WTC11 (cell line): ENCODE data around the gene CCND3. TPM values are rescaled to one million over a fixed set of nuclear protein-coding genes. Genes with fewer than 3 reads are reported as not detected.

Source experiments
- ATAC-seq: fragments of 200-7000 bp; cut with Tn5 transposase; 2 replicates; pipeline ENCODE4 v1.10.0; 2021; ENCODE audit warnings: mild to moderate bottlenecking, moderate library complexity
- CTCF ChIA-PET: fragments of 300-600 bp; sonication (Branson Sonifier 250); formaldehyde crosslinking; loops from one replicate; lab custom pipeline; 2021; ENCODE audit warnings: antibody characterized with exemption; lab: Charles Lee
- POLR2A ChIA-PET: fragments of 350-600 bp; sonication (Branson Sonifier 250); formaldehyde crosslinking; loops from one replicate; lab custom pipeline; 2021; ENCODE audit warnings: antibody characterized with exemption; lab: Charles Lee
- DNase-seq: peaks from one replicate; pipeline ENCODE4 v3.0.0; 2021; ENCODE audit warnings: low spot score
- H3K27ac Mint-ChIP-seq: 2 replicates; pipeline ENCODE4 v1.8.0; 2021; ENCODE audit warnings: mixed read lengths
- H3K27me3 Mint-ChIP-seq: 2 replicates; pipeline ENCODE4 v1.8.0; 2021; ENCODE audit warnings: low read depth, mild to moderate bottlenecking, moderate library complexity, mixed read lengths
- H3K36me3 Mint-ChIP-seq: 2 replicates; pipeline ENCODE4 v1.8.0; 2021; ENCODE audit warnings: mixed read lengths
- H3K4me1 Mint-ChIP-seq: 2 replicates; pipeline ENCODE4 v1.8.0; 2022; ENCODE audit warnings: mixed read lengths
- H3K4me3 Mint-ChIP-seq: 2 replicates; pipeline ENCODE4 v1.8.0; 2021; ENCODE audit warnings: mild to moderate bottlenecking, moderate library complexity, mixed read lengths
- H3K9me3 Mint-ChIP-seq: 2 replicates; pipeline ENCODE4 v1.8.0; 2021; ENCODE audit warnings: mixed read lengths
- ATF1 ChIP-seq: sonication (generic); formaldehyde crosslinking; IDR thresholded peaks from 2 replicates; pipeline ENCODE4 v1.8.1; 2023; ENCODE audit warnings: mild to moderate bottlenecking, moderate library complexity, missing genetic modification reagents
- CBFB ChIP-seq: sonication (generic); formaldehyde crosslinking; IDR thresholded peaks from 2 replicates; pipeline ENCODE4 v1.8.1; 2022; ENCODE audit warnings: mild to moderate bottlenecking, low read depth, missing genetic modification reagents
- CDX4 ChIP-seq: fragments of 250-450 bp; sonication (Bioruptor Pico); IDR thresholded peaks from 2 replicates; pipeline ENCODE4 v1.9.0; 2021; ENCODE audit warnings: moderate library complexity, mild to moderate bottlenecking, inconsistent platforms, borderline replicate concordance
- CREB1 ChIP-seq: sonication (generic); formaldehyde crosslinking; IDR thresholded peaks from 2 replicates; pipeline ENCODE4 v1.8.0; 2023; ENCODE audit warnings: mild to moderate bottlenecking, missing genetic modification reagents
- CTCF ChIP-seq: fragments of 200-600 bp; IDR thresholded peaks from 2 replicates; pipeline ENCODE4 v1.8.0; 2022; ENCODE audit warnings: antibody characterized with exemption
- ELF4 ChIP-seq: sonication (generic); formaldehyde crosslinking; IDR thresholded peaks from 2 replicates; pipeline ENCODE4 v1.8.1; 2022; ENCODE audit warnings: low read depth, mild to moderate bottlenecking, moderate library complexity, missing genetic modification reagents
- GABPB1 ChIP-seq: sonication (generic); formaldehyde crosslinking; IDR thresholded peaks from 2 replicates; pipeline ENCODE4 v1.8.1; 2023; ENCODE audit warnings: mild to moderate bottlenecking, missing genetic modification reagents
- JAZF1 ChIP-seq: fragments of 250-450 bp; sonication (Bioruptor Pico); IDR thresholded peaks from 2 replicates; pipeline ENCODE4 v1.9.0; 2021; ENCODE audit warnings: moderate library complexity, mild to moderate bottlenecking, inconsistent platforms
- KAT7 ChIP-seq: sonication (generic); formaldehyde crosslinking; IDR thresholded peaks from 2 replicates; pipeline ENCODE4 v1.8.1; 2023; ENCODE audit warnings: missing genetic modification reagents, mild to moderate bottlenecking, borderline replicate concordance
- MXD4 ChIP-seq: fragments of 250-450 bp; sonication (Bioruptor Pico); IDR thresholded peaks from 2 replicates; pipeline ENCODE4 v1.8.0; 2021; ENCODE audit warnings: mild to moderate bottlenecking, moderate library complexity, borderline replicate concordance
- NFYB ChIP-seq: sonication (generic); formaldehyde crosslinking; conservative IDR thresholded peaks from 2 replicates; pipeline ENCODE4 v1.8.0; 2022; ENCODE audit warnings: low read depth, missing genetic modification reagents
- NR2C2 ChIP-seq: sonication (generic); formaldehyde crosslinking; IDR thresholded peaks from 2 replicates; pipeline ENCODE4 v1.8.0; 2022; ENCODE audit warnings: mild to moderate bottlenecking, missing genetic modification reagents
- PREB ChIP-seq: sonication (generic); formaldehyde crosslinking; IDR thresholded peaks from 2 replicates; pipeline ENCODE4 v1.8.1; 2022; ENCODE audit warnings: mild to moderate bottlenecking, missing genetic modification reagents, moderate library complexity, borderline replicate concordance
- SMAD4 ChIP-seq: sonication (generic); formaldehyde crosslinking; IDR thresholded peaks from 2 replicates; pipeline ENCODE4 v1.8.0; 2022; ENCODE audit warnings: mild to moderate bottlenecking, missing genetic modification reagents
- SOX15 ChIP-seq: fragments of 250-450 bp; sonication (Bioruptor Pico); IDR thresholded peaks from 2 replicates; pipeline ENCODE4 v1.9.0; 2021; ENCODE audit warnings: mild to moderate bottlenecking
- TCF7 ChIP-seq: sonication (generic); formaldehyde crosslinking; IDR thresholded peaks from 2 replicates; pipeline ENCODE4 v1.8.0; 2022; ENCODE audit warnings: mild to moderate bottlenecking, low read depth, missing genetic modification reagents, moderate library complexity
- USF1 ChIP-seq: sonication (generic); formaldehyde crosslinking; IDR thresholded peaks from 2 replicates; pipeline ENCODE4 v1.8.0; 2022; ENCODE audit warnings: mild to moderate bottlenecking, missing genetic modification reagents
- ZNF281 ChIP-seq: sonication (generic); formaldehyde crosslinking; IDR thresholded peaks from 2 replicates; pipeline ENCODE4 v1.8.0; 2023; ENCODE audit warnings: mild to moderate bottlenecking, missing genetic modification reagents
- ZNF396 ChIP-seq: fragments of 250-450 bp; sonication (Bioruptor Pico); IDR thresholded peaks from 2 replicates; pipeline ENCODE4 v1.8.0; 2021; ENCODE audit warnings: mild to moderate bottlenecking, moderate library complexity, borderline replicate concordance
- ZNF671 ChIP-seq: fragments of 250-450 bp; sonication (Bioruptor Pico); IDR thresholded peaks from 2 replicates; pipeline ENCODE4 v1.8.0; 2021; ENCODE audit warnings: mild to moderate bottlenecking
- total RNA-seq: library from RNA; stranded (reverse); gene quantifications from 3 replicates; pipeline ENCODE4 v1.2.3, GENCODE V29; 2021
- TF ChIP-seq, protein P1 (sequence below): sonication (generic); formaldehyde crosslinking; IDR thresholded peaks from 2 replicates; pipeline ENCODE4 v1.8.1; 2023; ENCODE audit warnings: mild to moderate bottlenecking, moderate library complexity, missing genetic modification reagents

Gene CCND3
- total RNA-seq, 1 experiment from 2014 or later: 33.6 TPM

DNA sequence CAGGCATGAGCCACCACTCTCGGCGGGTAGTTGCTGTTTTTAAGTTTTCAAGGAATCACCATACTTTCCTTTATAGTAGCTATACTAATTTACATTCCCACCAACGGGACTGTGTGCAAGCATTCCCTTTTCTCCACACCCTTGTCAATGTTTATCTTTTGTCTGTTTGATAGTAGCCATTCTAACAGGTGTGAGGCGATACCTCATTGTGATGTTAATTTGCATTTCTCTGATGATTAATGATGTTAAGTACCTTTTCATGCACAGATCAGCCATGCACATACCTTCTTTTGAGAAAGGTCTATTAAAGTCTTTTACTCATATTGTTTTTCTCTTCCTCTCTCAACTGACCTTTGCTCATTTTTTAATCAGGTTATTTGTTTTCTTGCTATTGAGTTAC lies 43.0 kb upstream of the CCND3 start:
- H3K27ac Mint-ChIP-seq: no peak overlapping the region
- CTCF ChIA-PET: interaction anchor here (0.6 to 0.7 kb wide), 2 partner anchors 49 to 64 kb away, joined by 4 read pairs; partner anchors contain the start of gene MED20

GRCh38 chr6:41976794-41977484 lies 35.3 kb upstream of the CCND3 start:
- ChIA-PET POLR2A (no interaction called here), CTCF (interaction anchor here (0.9 to 1.5 kb wide), 2 partner anchors 56 to 128 kb away, joined by 3 read pairs; partner anchors contain the start of gene MED20)
- H3K27ac Mint-ChIP-seq: no peak overlapping the region
- no peaks in the 10 kb centered on the region for H3K36me3 Mint-ChIP-seq
- H3K4me1 Mint-ChIP-seq: no peaks in the 10 kb centered on the region
- H3K27me3 Mint-ChIP-seq: no peaks in the 10 kb centered on the region; the same call in 1 of the 2 replicates
- peaks cover 3% of the 10 kb centered on the region for H3K9me3 Mint-ChIP-seq
- no peak overlapping the region for H3K4me3 Mint-ChIP-seq
- DNase-seq: no peak
- no peak for ATAC-seq
- TF ChIP-seq ELF4 (CRISPR knock-in tag) (no peak), NR2C2 (CRISPR knock-in tag) (no peak), ATF1 (CRISPR knock-in tag) (no peak), JAZF1 (CRISPR knock-in tag) (no peak), PREB (no peak), USF1 (no peak), TCF7 (CRISPR knock-in tag) (no peak)

More for the DNA sequence above, 43.0 kb upstream of the CCND3 start:
- POLR2A ChIA-PET: no interaction called here
- ATAC-seq (no peak), DNase-seq (no peak)
- Mint-ChIP-seq H3K4me1 (peaks cover 8% of the 10 kb centered on the region), H3K9me3 (peaks cover 3% of the 10 kb centered on the region), H3K36me3 (no peaks in the 10 kb centered on the region), H3K27me3 (no peaks in the 10 kb centered on the region), H3K4me3 (no peak overlapping the region)
- TF ChIP-seq ZNF671: no peak
- TF ChIP-seq, protein P1, sequence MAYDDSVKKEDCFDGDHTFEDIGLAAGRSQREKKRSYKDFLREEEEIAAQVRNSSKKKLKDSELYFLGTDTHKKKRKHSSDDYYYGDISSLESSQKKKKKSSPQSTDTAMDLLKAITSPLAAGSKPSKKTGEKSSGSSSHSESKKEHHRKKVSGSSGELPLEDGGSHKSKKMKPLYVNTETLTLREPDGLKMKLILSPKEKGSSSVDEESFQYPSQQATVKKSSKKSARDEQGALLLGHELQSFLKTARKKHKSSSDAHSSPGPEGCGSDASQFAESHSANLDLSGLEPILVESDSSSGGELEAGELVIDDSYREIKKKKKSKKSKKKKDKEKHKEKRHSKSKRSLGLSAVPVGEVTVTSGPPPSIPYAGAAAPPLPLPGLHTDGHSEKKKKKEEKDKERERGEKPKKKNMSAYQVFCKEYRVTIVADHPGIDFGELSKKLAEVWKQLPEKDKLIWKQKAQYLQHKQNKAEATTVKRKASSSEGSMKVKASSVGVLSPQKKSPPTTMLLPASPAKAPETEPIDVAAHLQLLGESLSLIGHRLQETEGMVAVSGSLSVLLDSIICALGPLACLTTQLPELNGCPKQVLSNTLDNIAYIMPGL (CRISPR knock-in tag): no peak
- no peak for TF ChIP-seq ZNF396 (CRISPR knock-in tag)
- no peak for TF ChIP-seq ZNF281 (CRISPR knock-in tag)
- no peak for TF ChIP-seq MXD4 (CRISPR knock-in tag)
- TF ChIP-seq CTCF: no peak
- no peak for TF ChIP-seq TCF7 (CRISPR knock-in tag)
- no peak for TF ChIP-seq GABPB1
- no peak for TF ChIP-seq CDX4 (CRISPR knock-in tag)
- no peak for TF ChIP-seq SMAD4 (CRISPR knock-in tag)
- no peak for TF ChIP-seq NFYB (CRISPR knock-in tag)
- no peak for TF ChIP-seq CREB1
- no peak for TF ChIP-seq CBFB (CRISPR knock-in tag)
- TF ChIP-seq SOX15 (CRISPR knock-in tag): no peak
- TF ChIP-seq KAT7 (CRISPR knock-in tag): no peak
